Stimulated activated naive CD4-positive, alpha-beta T cell (primary cell): ENCODE results near the gene TBX4.
"Not testable (repeated sequence)": the region's sequence is repeated elsewhere in the genome, so short reads cannot be mapped to it uniquely, and the experiment has no call there.

Experiments used
- DNase-seq, 6 experiments: peaks; one replicate each; lab custom pipeline; 2025; lab: John Stamatoyannopoulos, UW

The TBX4 gene

DNA sequence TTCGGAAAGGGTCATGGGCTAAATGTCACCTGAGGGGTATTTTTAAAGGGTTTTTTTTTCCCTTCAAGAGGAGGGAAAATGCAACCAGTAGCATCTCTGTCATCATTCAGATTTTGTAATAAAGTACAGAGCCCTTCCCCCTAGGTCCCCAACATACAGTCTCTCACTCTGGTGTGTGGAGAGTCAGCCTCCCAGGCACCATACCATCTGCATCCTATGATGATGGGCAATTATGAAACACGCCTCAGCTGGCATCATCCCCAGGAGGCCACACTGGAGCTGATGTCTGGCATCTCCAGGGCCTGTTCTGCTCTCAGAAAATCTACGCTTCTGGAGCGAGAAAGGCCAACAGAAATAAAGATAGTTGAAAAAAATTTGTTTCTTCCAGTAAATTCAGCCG is 32.0 kb downstream of the TBX4 start:
- no peak for DNase-seq

DNA sequence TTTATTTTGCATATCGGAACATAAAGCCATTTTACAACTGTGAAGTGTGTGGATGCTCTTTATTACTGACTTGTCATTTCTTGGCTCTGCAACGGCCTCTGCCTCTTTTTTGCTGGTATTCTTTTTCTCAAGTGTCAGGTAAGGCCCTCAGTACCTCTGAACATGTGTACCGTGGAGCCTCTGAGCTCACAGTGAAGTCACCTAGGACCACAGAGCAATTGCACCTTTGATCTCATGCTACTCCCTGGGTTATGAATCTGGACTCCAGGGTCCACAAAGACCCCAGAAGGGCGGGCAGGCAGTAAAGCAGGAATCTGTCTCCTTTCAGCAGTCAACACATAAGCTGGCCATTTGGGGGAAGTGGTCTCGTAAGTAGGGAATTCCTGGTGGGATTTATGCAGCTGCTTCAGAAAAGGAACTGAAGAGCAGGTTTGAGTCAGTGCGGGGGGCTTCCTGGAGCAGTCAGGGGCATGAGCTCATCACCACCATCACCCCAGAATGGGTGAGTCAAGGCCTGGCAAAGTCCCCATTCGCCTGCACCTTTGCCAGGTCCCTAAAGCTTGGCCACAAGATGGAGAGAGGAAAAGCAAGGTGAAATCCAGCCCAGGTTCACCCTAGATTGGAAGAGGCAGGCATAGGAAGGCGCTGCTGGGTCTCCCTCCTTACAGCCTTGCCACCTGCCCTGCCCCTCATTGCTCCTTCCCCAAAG is 33.0 kb downstream of the TBX4 start:
- DNase-seq = no peak

DNA sequence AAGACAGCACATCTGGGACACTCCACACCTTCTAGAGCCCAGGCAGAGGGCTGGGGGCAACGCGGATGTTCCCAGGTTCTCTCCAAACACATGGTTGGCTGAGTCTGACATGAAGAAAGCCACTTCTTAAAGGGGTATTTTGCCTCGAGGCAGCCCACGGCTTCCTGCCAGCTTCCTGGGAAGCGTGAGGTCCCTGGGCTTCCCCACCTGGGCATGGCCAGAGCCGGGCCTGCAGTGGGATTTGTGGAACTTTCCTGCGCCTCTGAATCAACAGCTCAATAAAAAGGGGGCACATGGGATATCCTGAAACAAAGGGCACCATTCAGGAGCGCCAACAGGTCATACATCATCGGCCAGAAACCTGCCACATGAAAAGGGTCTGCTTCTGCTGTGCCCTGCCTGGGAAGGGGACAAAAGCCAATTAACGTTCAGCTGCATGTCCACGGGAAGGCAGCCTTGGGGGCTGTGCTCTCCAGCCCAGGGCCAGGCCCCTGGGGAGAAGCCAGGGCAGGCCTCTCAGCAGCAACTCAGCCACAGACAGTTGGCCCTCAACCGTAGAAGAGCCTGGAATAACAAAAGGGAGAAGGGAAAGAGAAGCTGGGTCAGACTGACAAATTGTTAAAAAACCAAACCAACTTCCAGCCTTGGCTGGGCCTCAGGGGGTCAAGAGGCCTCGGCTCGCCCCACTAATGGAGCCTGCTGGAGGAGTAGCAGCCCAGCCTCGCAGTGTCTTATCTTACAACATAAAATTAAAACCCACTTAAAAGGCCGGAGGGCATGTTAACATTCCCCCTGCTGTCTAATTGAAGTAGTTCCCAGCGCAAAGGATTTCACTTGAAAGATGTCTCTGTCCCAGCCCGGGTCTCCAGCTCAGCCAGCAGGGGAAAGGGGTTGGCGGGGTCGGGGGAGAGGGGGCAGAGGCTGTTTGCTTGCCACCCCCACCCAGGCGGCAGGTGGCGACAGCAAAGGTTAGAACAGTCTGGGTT is 34.2 kb downstream of the TBX4 start:
- DNase-seq = no peak

DNA sequence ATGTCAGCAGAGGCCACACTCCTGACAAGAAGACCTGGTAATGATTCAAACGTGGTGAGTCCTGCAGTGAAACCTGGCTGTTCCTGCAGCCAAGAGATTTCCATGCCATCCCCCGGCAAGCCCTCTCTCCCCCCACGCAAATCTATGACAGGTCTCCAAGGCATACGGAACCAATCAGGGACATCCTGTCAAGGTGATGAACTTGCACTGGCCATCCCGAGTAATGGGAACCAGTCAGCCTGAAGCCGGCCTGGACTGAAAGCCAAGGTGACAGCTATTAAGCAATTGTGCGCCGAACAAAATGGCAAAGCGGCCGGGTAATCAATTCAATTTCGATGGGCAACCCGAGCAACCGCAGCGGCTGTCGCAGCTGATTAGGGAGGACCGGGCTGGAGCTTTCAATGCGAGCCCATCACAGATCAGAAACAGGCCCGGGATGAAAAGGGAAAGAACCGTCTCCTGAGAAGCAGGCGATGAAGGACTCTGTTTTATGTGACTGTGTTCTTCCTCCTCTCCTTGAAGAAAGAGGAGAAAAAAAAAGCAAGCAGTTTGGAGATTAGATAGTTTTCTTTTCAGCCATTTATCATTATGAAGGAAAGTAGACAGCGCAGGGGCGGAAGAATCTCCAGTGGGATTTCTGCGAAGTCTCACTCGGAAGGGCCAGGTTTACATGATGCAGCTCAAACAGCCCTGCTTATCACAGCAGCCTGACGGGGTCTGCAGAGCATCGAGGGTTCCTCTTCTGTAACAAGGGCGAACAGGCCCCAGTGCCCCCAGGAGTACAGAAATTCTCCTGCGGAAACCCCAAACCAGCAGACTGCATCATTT is 35.2 kb downstream of the TBX4 start:
- DNase-seq = no peak

DNA sequence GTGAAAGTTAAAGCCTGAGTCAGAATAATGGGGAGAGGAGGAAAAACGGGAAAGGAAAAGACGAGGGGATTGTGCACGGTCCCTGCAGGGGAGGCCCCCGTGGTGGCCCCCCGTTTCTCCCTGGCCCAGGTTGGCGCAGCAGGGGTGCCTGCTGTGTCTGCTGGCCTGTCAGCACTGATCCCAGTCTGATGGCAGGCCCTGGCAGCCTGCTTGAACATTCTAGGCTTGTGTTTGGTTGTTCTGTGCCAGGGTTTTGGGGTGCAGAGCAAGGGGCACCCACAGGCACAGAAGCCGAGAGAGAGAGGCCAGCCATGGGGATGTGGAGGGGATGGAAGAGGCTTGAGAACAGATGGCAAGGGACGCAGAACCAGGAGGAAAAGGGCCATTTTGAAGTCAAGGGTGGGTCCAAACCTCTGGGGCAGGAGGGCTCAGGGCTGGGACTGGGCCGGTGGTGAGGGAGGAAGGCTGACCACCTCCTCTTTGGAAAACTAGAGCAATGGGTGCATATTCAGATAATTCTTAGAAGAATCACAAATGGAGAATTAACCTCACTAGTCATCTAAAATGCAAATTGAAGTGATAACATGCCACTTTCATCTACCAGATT is 35.9 kb downstream of the TBX4 start:
- DNase-seq = no peak

DNA sequence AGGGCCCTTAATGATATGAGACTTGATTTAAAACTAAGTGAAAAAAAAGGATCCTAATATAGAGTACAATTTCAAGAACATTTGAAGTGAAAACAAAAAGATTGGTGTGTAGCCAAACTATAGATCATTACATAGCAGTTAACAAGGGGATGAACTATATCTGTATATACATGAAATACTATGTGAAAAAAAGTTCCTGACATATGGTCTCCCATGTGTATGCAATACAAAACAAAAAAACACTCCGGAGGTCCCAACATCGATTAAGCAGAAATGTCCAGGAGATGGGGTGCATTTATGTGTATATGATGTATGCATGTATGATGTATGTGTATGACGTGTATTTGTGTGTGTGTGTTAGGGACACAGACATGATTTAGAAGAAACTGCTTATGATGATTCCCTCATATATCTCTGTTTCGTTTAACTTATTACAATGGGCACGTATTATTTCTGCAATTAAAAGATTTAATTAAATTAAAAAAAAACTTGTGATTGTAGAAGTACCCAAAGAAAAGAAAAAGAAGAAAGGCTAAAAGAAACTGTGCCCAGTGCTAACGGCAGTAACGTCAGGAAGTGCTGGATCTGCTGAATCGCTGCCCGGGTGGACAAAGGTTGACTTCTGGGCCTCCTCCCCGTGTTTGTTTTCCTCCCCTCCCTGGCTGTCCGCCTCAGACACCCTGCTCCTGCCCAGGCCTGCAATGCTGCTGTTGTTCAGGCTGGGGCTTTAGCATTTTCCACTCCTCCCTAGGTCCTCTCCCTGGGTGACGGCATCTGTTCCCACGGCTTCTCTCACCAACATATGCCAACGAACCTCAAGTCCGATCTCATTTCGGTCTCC is 36.9 kb downstream of the TBX4 start:
- no peak for DNase-seq

DNA sequence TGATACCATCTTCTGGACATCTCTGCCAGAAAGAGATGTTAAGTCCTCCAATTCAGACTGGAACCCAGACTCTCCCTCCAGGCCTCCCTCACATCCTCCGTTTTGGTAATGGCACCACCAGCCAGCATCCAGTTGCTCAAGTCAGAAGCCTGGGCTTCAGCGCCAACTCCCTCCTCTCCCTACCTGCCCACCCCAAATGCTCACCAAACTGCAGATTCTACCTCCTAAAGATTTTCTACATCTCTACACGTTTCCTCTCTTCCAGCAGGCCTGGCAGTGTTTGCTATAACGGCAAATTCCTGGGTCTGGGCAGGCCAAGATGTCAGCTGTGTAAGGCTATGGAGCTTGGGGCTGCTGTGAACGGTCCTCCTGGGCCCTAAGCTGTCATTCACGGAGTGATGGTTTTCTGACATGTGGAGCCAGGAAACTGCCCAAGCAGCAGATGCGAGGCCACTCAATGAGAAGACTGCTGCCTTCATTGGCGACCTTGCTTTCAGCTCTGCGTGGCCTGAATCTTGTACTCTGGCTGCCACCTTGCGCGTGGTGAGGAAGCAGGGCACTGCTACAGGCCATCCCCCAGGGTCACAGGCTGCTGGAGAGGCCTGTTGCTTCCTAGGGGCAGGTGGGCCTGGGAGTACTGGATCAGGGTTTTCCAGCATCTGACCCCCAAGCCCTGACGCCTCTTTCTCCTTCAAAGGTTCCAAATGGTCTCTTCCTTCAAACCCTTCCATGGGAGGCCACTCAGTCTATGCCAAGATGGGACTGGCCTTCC is 37.7 kb downstream of the TBX4 start:
- DNase-seq = no peak

DNA sequence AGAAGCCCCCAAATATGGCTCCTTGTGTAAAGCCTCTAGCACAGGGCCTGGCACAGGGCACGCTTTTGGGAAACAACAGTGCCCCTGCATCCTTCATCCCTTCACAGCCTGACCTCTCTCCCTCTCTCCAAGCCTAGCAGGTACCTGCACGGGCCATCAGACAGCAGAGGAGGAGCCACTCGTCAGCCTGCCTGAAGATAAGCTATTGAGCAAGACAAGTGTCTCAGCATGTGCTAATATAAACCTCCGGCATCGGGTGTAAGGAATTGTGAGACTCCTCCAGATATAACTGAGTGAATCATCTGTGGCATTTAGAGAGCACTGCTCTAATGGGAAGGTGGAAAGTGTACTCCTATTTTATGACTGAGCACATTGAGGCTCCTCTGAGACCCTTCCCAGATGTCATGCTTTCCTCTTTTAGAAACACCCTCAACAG is 38.3 kb downstream of the TBX4 start:
- DNase-seq = no peak

DNA sequence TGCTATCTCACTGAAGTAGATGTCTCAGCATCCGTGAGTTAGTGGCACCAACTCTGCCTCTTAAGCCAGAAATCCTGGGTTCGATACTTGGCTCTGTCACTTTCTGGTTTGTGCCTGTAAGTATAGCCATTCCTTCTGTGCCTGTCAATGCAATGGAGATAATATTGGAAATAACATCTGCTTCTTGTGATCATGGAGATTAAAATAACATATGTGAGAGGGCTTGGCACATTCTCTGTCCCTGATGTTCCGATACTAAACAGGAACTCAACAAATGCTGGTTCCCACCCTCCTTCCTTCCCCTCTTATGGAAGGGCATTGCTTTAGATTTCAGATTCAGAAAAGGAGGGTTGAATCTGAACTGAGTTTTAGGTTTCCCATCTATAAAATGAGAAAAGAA is 39.8 kb downstream of the TBX4 start:
- no peak for DNase-seq

DNA sequence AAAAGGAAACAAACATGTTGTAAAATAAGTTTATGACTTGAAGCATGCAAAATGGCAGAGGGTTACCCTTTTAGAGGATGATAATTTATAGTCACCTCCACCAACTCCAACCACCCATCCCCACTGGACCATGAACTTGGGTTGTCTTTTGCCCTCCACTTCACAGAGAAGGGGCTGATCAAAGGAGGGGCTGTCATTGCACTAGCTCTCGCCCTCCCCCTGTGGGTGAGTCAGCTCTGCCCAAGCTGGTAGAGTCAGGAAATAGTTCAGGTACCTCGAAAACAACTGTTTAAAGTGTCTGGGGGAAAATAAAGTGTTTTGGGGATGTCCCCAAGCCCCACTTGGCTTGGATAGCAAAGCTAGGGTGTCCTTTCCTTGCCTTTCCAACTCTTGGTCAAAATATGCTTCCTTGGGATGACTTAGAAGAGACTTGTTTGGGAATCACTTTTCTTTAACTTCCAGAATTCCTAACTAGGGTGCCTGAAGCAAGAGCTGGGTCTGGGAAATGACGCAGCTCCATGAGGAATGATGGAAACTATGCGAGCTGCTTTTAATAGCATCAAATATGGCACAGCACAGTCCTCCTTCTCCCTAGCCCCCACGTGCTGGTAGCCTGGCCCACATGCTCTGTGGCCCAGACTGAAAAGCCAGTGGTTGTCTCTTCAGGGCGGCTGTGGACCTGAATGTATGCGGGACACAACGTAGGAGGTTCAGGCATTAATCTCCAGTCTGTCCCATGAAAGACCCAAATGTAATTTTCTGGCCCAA is 40.7 kb downstream of the TBX4 start:
- no peak for DNase-seq

DNA sequence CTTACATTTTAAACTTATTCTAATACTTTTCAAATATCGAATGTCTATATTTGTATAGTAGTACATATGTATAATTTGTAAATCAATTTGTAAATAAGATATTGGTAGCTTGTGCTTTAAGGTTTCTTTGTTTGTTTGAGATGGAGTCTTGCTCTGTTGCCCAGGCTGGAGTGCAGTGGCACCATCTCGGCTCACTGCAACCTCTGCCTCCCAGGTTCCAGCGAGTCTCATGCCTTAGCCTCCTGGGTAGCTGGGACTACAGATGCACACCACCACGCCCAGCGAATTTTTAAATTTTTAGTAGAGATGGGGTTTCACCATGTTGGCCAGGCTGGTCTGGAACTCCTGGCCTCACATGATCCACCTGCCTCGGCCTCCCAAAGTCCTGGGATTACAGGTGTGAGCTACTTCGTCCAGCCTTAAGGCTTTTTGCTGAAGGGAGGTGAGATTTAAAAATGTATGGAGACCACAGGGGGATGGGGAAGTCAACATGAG is 41.7 kb downstream of the TBX4 start:
- DNase-seq = not testable (repeated sequence)

DNA sequence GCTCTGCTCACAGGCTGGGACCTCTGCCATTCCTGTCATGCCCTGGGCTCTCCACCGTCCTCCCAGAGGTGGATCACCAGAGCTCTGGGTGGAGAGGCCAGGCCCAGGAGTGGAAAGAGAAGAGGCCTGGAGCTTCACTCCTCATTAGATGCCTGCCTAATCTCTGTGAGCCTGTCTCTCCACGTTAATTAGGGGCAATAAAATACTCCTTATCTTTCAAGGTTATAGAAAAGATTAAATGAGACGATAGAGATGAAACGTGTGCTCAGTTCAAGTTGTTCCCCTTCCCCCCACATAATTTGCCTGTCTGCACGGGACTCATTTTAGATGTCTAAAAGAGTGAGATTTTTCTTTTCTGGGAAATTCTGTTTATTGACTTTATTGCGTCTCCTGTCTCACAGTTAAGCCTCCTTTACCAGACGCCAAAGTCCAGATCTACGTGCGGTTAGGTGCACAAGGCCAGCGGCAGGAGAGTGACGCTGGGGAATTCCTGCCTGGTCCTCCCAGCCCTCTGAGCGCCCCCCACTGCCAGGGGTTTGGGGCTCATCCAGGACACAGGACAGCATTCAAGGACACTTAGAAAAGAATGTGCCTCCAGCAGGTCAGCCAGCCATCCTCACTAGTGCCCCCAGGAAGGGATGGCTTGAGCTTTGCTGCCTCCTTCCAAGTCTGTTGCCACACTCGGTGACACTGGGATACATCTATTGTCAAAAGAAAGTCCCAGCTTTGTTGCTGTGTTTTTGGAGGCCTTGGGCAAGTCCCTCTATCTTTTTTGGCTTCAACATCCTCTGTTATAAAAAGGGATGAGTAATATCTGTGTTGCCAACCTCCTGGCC is 42.3 kb downstream of the TBX4 start:
- DNase-seq = no peak

DNA sequence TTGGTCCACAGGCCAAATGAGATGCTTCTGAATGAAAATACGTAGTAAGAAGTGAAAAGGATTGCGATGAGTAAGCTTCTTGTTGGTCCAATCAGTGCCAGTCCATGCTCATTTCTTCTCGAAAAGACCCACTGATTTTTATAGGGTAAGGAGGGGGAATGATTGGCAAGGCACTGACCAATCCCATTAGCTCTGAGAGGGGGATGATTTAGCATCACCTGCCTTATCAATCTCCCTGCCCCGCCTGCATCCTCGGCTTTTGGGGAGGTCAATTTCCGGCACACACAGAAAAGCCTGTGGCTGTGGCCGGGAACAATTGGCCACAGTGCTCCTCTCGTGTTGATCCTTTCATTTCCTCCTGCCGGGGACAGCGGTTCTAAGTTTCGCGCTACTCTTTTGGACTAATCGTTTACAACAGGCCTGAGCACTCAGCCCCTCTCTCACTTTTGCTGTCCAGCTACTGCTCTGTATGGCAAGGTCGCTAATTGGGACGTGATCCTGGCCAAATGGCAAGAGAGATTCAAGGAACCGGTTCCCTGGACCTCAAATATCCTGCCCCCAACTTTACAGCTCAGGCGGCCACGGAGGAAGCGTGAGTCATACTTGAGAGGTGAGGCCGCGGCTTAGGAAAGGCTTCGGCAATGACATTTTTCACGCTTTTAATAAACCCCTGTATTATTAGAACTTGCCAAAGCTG is 43.1 kb downstream of the TBX4 start:
- no peak for DNase-seq

DNA sequence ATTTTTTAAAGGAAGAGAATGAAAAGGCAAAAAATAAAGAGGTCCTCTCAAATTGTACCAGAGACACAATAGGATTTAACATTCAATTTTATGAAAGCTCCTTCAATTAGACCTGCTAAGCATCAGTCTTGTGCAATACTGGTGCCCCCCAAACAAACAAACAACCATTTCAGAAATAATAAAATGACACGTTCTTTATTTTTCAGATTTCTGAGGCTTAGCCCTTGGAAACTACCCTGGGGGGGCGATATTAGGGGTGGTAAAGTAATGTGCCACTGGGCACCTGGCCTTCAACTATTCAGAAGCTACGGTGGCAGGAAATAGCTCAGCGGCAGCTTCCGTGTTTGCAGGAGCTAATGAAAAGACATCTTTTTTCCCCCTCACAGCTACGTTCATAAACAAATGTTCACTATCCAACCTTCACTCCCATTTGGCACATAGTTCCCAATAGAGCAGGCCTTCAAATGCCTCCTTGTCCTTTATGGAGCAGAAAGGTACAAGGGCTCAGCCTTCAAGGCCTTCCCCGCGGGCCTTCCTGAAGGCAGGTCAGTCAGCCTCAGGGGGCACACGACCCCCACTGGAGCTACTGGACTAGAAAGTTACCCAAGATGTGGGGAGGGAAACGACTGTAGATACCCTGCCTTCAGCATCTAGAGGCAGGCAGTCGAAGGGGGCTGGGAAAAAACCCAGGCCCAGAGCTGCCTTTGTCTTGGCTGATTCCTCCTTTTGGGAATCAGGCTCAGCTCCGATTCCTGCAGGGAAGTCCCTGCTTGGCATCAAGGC is 44.1 kb downstream of the TBX4 start:
- no peak for DNase-seq

DNA sequence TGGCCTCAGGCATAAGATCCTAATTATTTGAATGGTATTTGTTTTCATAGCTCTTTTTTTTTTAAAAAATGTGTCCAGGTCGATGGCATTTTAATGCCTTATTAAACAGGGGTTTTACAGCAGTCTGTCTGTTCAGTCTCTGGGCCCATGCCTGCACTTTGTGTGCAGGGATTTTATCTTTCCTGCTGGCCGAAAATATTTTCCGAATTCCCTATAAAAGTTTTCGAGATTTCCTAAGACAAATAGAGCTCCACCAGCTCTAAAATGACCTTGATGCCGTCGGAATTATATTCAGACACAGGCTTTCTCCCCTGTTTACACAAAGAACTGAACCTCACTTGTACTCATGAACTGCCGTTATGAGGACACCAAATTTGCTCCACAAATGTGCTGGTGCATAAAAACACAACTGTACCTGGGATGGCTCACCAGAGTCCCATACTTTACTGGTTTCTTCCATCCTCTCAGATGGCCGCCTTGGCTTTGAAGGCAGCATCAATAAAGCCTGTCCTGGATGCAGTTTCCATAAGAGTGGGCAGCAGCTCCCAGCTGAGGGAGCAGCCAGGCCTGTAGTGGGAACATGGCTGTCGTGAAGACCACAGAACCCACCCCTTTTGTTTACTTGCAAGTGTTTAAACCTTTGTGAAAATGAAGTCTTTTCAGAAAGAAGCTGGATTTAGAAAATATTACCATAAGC is 44.9 kb downstream of the TBX4 start:
- no peak for DNase-seq
